GM12891 (cell line): ENCODE results near the gene PRSS57. TPM values are rescaled to one million over a fixed set of nuclear protein-coding genes. Genes with fewer than 3 reads are reported as not detected.
A peak's percentile ranks its signal among the peaks of the same experiment; 100 is the strongest.
"Not testable (repeated sequence)": the region's sequence is repeated elsewhere in the genome, so short reads cannot be mapped to it uniquely, and the experiment has no call there.

Experiments
- DNase-seq: peaks from one replicate; pipeline ENCODE4 v3.0.0; 2011; ENCODE audit warnings: low spot score; ENCODE audit not compliant: insufficient read length
- FAIRE-seq: peaks from 2 replicates; lab custom pipeline; 2011; peaks lifted over from hg19 to GRCh38; lab: Jason Lieb, UNC
- PAX5 ChIP-seq: IDR thresholded peaks from 2 replicates; pipeline ENCODE4 v1.6.1; 2011; ENCODE audit warnings: low read length, moderate library complexity, mild to moderate bottlenecking; ENCODE audit not compliant: insufficient read depth, severe bottlenecking
- POLR2A ChIP-seq: IDR thresholded peaks from 2 replicates; pipeline ENCODE4 v1.6.1; 2011; ENCODE audit warnings: low read depth, low read length, control low read depth
- POLR2AphosphoS5 ChIP-seq: IDR thresholded peaks from 2 replicates; pipeline ENCODE4 v1.6.1; 2011; ENCODE audit warnings: low read depth, low read length, control low read depth
- POU2F2 ChIP-seq: IDR thresholded peaks from 2 replicates; pipeline ENCODE4 v1.6.1; 2011; ENCODE audit warnings: low read depth, mild to moderate bottlenecking, control low read depth, low read length, moderate library complexity
- SPI1 ChIP-seq: IDR thresholded peaks from 2 replicates; pipeline ENCODE4 v1.6.1; 2011; ENCODE audit warnings: low read depth, low read length, control low read depth
- TAF1 ChIP-seq: IDR thresholded peaks from 2 replicates; pipeline ENCODE4 v1.6.1; 2011; ENCODE audit warnings: low read depth, low read length, control low read depth
- polyA plus RNA-seq: library from polyadenylated mRNA; unstranded; fragments of >200 nt; gene quantifications from one replicate; pipeline ENCODE4 v1.2.1, GENCODE V29; 2012; ENCODE audit warnings: low read depth, missing spikeins, inconsistent platforms; ENCODE audit not compliant: missing spikeins

PRSS57 gene
- polyA plus RNA-seq: not detected

GRCh38 chr19:695352-695949 is at the start of gene PRSS57:
Gene PRSS57 (minus strand): TSS chr19:695452. CDS start chr19:695430, 22 bp downstream.
- TF ChIP-seq SPI1 (no peak), POLR2A (no peak), PAX5 (no peak), POU2F2 (no peak), POLR2AphosphoS5 (no peak), TAF1 (no peak)
- FAIRE-seq: no peak
- DNase-seq: no peak

- no peak for DNase-seq
- no peak for FAIRE-seq
- no peak for TF ChIP-seq POLR2AphosphoS5
- TF ChIP-seq TAF1: no peak
- TF ChIP-seq PAX5: no peak
- TF ChIP-seq SPI1: no peak
- TF ChIP-seq POU2F2: no peak
Measured at GRCh38 chr19:743168-743687, 48.0 kb upstream of the PRSS57 start.

- no peak for DNase-seq
- TF ChIP-seq POLR2AphosphoS5 (no peak), TAF1 (no peak), SPI1 (no peak), POU2F2 (no peak), POLR2A (no peak), PAX5 (no peak)
Measured at GRCh38 chr19:742540-743075, 47.4 kb upstream of the PRSS57 start.

GRCh38 chr19:741506-742131 is 46.4 kb upstream of the PRSS57 start:
- TF ChIP-seq PAX5 (no peak), POU2F2 (no peak), TAF1 (no peak), POLR2A (no peak), POLR2AphosphoS5 (no peak), SPI1 (no peak)
- no peak for FAIRE-seq

More at GRCh38 chr19:742540-743075, 47.4 kb upstream of the PRSS57 start:
- FAIRE-seq: no peak

GRCh38 chr19:740816-741505 is 45.7 kb upstream of the PRSS57 start:
- DNase-seq, FAIRE-seq: not testable (repeated sequence)

More at GRCh38 chr19:741506-742131, 46.4 kb upstream of the PRSS57 start:
- DNase-seq: no peak

- no peak for FAIRE-seq
- TF ChIP-seq POLR2A (no peak), PAX5 (no peak), POU2F2 (no peak), SPI1 (no peak), POLR2AphosphoS5 (no peak), TAF1 (no peak)
- DNase-seq: no peak
Measured at GRCh38 chr19:739998-740715, 44.9 kb upstream of the PRSS57 start.

GRCh38 chr19:738509-739128 is 43.4 kb upstream of the PRSS57 start:
- TF ChIP-seq POU2F2 (no peak), TAF1 (no peak), SPI1 (no peak), POLR2AphosphoS5 (no peak), PAX5 (no peak), POLR2A (no peak)
- DNase-seq (no peak), FAIRE-seq (no peak)

DNA sequence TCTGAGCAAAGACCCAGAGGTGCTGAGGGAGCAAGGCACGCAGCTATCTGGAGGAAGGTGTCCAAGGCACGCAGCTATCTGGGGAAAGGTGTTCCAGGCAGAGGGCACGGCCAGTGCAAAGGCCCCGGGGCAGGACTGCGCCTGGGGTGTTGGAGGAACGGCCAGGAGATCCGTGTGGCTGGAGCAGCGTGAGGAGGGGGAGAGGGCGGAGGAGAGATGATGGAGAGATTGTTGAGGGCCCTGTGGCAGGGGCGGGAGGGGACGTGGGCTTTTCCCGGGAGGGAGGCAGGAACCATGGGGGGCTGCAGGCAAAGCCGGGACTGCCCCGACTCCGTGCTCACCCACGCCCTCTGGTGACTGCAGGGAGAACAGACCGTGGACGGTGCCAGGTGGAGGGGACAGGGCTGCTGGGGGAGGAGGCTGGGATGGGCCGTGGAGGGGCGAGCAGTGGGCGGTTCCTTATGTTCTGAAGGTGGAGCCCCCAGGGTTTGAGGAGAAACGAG is 42.4 kb upstream of the PRSS57 start:
- peak; percentile 78 for FAIRE-seq
- no peak for TF ChIP-seq PAX5
- no peak for TF ChIP-seq SPI1
- no peak for TF ChIP-seq POLR2A
- no peak for TF ChIP-seq TAF1
- no peak for TF ChIP-seq POLR2AphosphoS5
- no peak for TF ChIP-seq POU2F2
- peak; percentile 87 for DNase-seq

DNA sequence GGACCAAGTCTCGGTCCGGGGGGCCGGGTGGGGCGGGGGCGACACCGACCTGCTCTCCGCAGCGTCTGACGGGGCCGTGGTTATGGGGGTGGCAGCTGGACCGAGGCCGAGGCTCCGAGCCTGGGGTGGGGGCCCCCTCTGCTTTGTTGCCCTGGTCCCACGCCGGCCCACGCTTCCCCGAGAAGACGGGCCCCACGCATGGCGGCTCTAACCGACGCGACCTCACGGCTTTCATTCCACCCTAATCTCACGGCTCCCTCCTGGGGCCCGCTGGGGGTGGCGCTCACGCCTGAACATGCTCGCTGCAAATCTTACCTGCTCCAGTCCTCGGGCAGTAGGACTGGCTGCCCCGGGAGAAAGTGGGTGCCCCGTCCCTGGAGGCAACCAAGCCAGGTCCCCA is 40.9 kb upstream of the PRSS57 start:
- FAIRE-seq (no peak), DNase-seq (no peak)
- TF ChIP-seq TAF1: no peak
- no peak for TF ChIP-seq POLR2AphosphoS5
- TF ChIP-seq PAX5: no peak
- no peak for TF ChIP-seq SPI1
- no peak for TF ChIP-seq POU2F2
- TF ChIP-seq POLR2A: no peak
